Measurements from ENCODE around the gene PGF.

Gene PGF

GRCh38 chr14:74956027-74956279 is 556 bp upstream of the PGF start:
- peaks cover 24% of the 10 kb centered on the region for H3K4me1 ChIP-seq (ENCODE audit: control insufficient read depth, insufficient read depth, low read length)
- no peaks in the 10 kb centered on the region for H3K36me3 ChIP-seq (ENCODE audit: control insufficient read depth in 2 of 2, insufficient read depth in 2 of 2, low read length in 2 of 2)
- H3K9me3 ChIP-seq (ENCODE audit: control insufficient read depth in 2 of 2, low read length in 2 of 2) = no peaks in the 10 kb centered on the region
- H3K27me3 ChIP-seq (ENCODE audit: control insufficient read depth in 1 of 2, insufficient read depth in 2 of 2, low read length in 2 of 2) = peaks cover 12 to 15% of the 10 kb centered on the region in 2 donors
- H3K9ac ChIP-seq (ENCODE audit: low read length in 2 of 2) = peak overlapping the region in 1 of 2 donors; percentile 44
- peak overlapping the region; percentile 21 to 69 for H3K4me3 ChIP-seq (ENCODE audit: low read length in 2 of 2)
- H3K27ac ChIP-seq (ENCODE audit: low read length) = no peak overlapping the region

GRCh38 chr14:74954947-74955228 is 509 bp downstream of the PGF start:
- no peak overlapping the region for H3K27ac ChIP-seq (ENCODE audit: low read length)

GRCh38 chr14:74954232-74954946 is 1.0 kb downstream of the PGF start:
- no peak overlapping the region for H3K27ac ChIP-seq (ENCODE audit: low read length)
- peaks cover 24% of the 10 kb centered on the region for H3K4me1 ChIP-seq (ENCODE audit: control insufficient read depth, insufficient read depth, low read length)
- H3K9me3 ChIP-seq (ENCODE audit: control insufficient read depth in 2 of 2, low read length in 2 of 2) = no peaks in the 10 kb centered on the region
- peaks cover 14 to 19% of the 10 kb centered on the region in 2 donors for H3K27me3 ChIP-seq (ENCODE audit: control insufficient read depth in 1 of 2, insufficient read depth in 2 of 2, low read length in 2 of 2)
- no peaks in the 10 kb centered on the region for H3K36me3 ChIP-seq (ENCODE audit: control insufficient read depth in 2 of 2, insufficient read depth in 2 of 2, low read length in 2 of 2)
- H3K4me3 ChIP-seq (ENCODE audit: low read length in 2 of 2) = peak overlapping the region; percentile 19 to 69
- peak overlapping the region in 1 of 2 donors; percentile 51 for H3K9ac ChIP-seq (ENCODE audit: low read length in 2 of 2)

More at GRCh38 chr14:74954947-74955228, 509 bp downstream of the PGF start:
- peak overlapping the region; percentile 21 to 69 for H3K4me3 ChIP-seq (ENCODE audit: low read length in 2 of 2)
- H3K9me3 ChIP-seq (ENCODE audit: control insufficient read depth in 2 of 2, low read length in 2 of 2) = no peaks in the 10 kb centered on the region
- H3K9ac ChIP-seq (ENCODE audit: low read length in 2 of 2) = peak overlapping the region in 1 of 2 donors; percentile 51
- peaks cover 14 to 19% of the 10 kb centered on the region in 2 donors for H3K27me3 ChIP-seq (ENCODE audit: control insufficient read depth in 1 of 2, insufficient read depth in 2 of 2, low read length in 2 of 2)
- H3K36me3 ChIP-seq (ENCODE audit: control insufficient read depth in 2 of 2, insufficient read depth in 2 of 2, low read length in 2 of 2) = no peaks in the 10 kb centered on the region
- H3K4me1 ChIP-seq (ENCODE audit: control insufficient read depth, insufficient read depth, low read length) = peaks cover 24% of the 10 kb centered on the region

- Histone ChIP-seq H3K9ac (ENCODE audit: low read length in 2 of 2) (no peak overlapping the region), H3K27ac (ENCODE audit: low read length) (no peak overlapping the region), H3K4me1 (ENCODE audit: control insufficient read depth, insufficient read depth, low read length) (peaks cover 24% of the 10 kb centered on the region), H3K4me3 (ENCODE audit: low read length in 2 of 2) (peak overlapping the region in 1 of 2 donors; percentile 22), H3K27me3 (ENCODE audit: control insufficient read depth in 1 of 2, insufficient read depth in 2 of 2, low read length in 2 of 2) (peaks cover 14 to 19% of the 10 kb centered on the region in 2 donors), H3K36me3 (ENCODE audit: control insufficient read depth in 2 of 2, insufficient read depth in 2 of 2, low read length in 2 of 2) (no peaks in the 10 kb centered on the region), H3K9me3 (ENCODE audit: control insufficient read depth in 2 of 2, low read length in 2 of 2) (no peaks in the 10 kb centered on the region)
These were observed 1.7 kb downstream of the PGF start for GRCh38 chr14:74953686-74954085.

GRCh38 chr14:74952697-74953484 is 2.5 kb downstream of the PGF start:
- H3K27me3 ChIP-seq (ENCODE audit: control insufficient read depth in 1 of 2, insufficient read depth in 2 of 2, low read length in 2 of 2) = peaks cover 14 to 19% of the 10 kb centered on the region in 2 donors
- no peak overlapping the region for H3K27ac ChIP-seq (ENCODE audit: low read length)
- H3K36me3 ChIP-seq (ENCODE audit: control insufficient read depth in 2 of 2, insufficient read depth in 2 of 2, low read length in 2 of 2) = no peaks in the 10 kb centered on the region
- no peaks in the 10 kb centered on the region for H3K9me3 ChIP-seq (ENCODE audit: control insufficient read depth in 2 of 2, low read length in 2 of 2)
- H3K4me3 ChIP-seq (ENCODE audit: low read length in 2 of 2) = no peak overlapping the region
- H3K9ac ChIP-seq (ENCODE audit: low read length in 2 of 2) = no peak overlapping the region
- peaks cover 24% of the 10 kb centered on the region for H3K4me1 ChIP-seq (ENCODE audit: control insufficient read depth, insufficient read depth, low read length)

- H3K27ac ChIP-seq (ENCODE audit: low read length) = no peak overlapping the region
- no peaks in the 10 kb centered on the region for H3K9me3 ChIP-seq (ENCODE audit: control insufficient read depth in 2 of 2, low read length in 2 of 2)
- no peaks in the 10 kb centered on the region for H3K36me3 ChIP-seq (ENCODE audit: control insufficient read depth in 2 of 2, insufficient read depth in 2 of 2, low read length in 2 of 2)
- no peak overlapping the region for H3K9ac ChIP-seq (ENCODE audit: low read length in 2 of 2)
- no peak overlapping the region for H3K4me3 ChIP-seq (ENCODE audit: low read length in 2 of 2)
- peaks cover 14 to 19% of the 10 kb centered on the region in 2 donors for H3K27me3 ChIP-seq (ENCODE audit: control insufficient read depth in 1 of 2, insufficient read depth in 2 of 2, low read length in 2 of 2)
- H3K4me1 ChIP-seq (ENCODE audit: control insufficient read depth, insufficient read depth, low read length) = peaks cover 24% of the 10 kb centered on the region
These were observed 3.2 kb downstream of the PGF start for GRCh38 chr14:74952180-74952665.

- Histone ChIP-seq H3K9me3 (ENCODE audit: control insufficient read depth in 2 of 2, low read length in 2 of 2) (no peaks in the 10 kb centered on the region), H3K27me3 (ENCODE audit: control insufficient read depth in 1 of 2, insufficient read depth in 2 of 2, low read length in 2 of 2) (peaks cover 14 to 19% of the 10 kb centered on the region in 2 donors), H3K4me3 (ENCODE audit: low read length in 2 of 2) (no peak overlapping the region), H3K27ac (ENCODE audit: low read length) (no peak overlapping the region), H3K36me3 (ENCODE audit: control insufficient read depth in 2 of 2, insufficient read depth in 2 of 2, low read length in 2 of 2) (no peaks in the 10 kb centered on the region), H3K9ac (ENCODE audit: low read length in 2 of 2) (no peak overlapping the region), H3K4me1 (ENCODE audit: control insufficient read depth, insufficient read depth, low read length) (peaks cover 28% of the 10 kb centered on the region)
These were observed 3.8 kb downstream of the PGF start for GRCh38 chr14:74951443-74952179.

GRCh38 chr14:74950795-74951442 is 4.5 kb downstream of the PGF start:
- no peaks in the 10 kb centered on the region for H3K9me3 ChIP-seq (ENCODE audit: control insufficient read depth in 2 of 2, low read length in 2 of 2)
- H3K27ac ChIP-seq (ENCODE audit: low read length) = no peak overlapping the region
- H3K36me3 ChIP-seq (ENCODE audit: control insufficient read depth in 2 of 2, insufficient read depth in 2 of 2, low read length in 2 of 2) = no peaks in the 10 kb centered on the region
- peaks cover 32% of the 10 kb centered on the region for H3K4me1 ChIP-seq (ENCODE audit: control insufficient read depth, insufficient read depth, low read length)
- no peak overlapping the region for H3K4me3 ChIP-seq (ENCODE audit: low read length in 2 of 2)
- no peak overlapping the region for H3K9ac ChIP-seq (ENCODE audit: low read length in 2 of 2)
- H3K27me3 ChIP-seq (ENCODE audit: control insufficient read depth in 1 of 2, insufficient read depth in 2 of 2, low read length in 2 of 2) = peaks cover 14 to 19% of the 10 kb centered on the region in 2 donors

GRCh38 chr14:74949859-74950573 is 5.4 kb downstream of the PGF start:
- Histone ChIP-seq H3K4me1 (ENCODE audit: control insufficient read depth, insufficient read depth, low read length) (peaks cover 27% of the 10 kb centered on the region), H3K36me3 (ENCODE audit: control insufficient read depth in 2 of 2, insufficient read depth in 2 of 2, low read length in 2 of 2) (no peaks in the 10 kb centered on the region), H3K9ac (ENCODE audit: low read length in 2 of 2) (no peak overlapping the region), H3K27ac (ENCODE audit: low read length) (no peak overlapping the region), H3K4me3 (ENCODE audit: low read length in 2 of 2) (no peak overlapping the region), H3K9me3 (ENCODE audit: control insufficient read depth in 2 of 2, low read length in 2 of 2) (no peaks in the 10 kb centered on the region), H3K27me3 (ENCODE audit: control insufficient read depth in 1 of 2, insufficient read depth in 2 of 2, low read length in 2 of 2) (peaks cover 14 to 19% of the 10 kb centered on the region in 2 donors)

- H3K4me1 ChIP-seq (ENCODE audit: control insufficient read depth, insufficient read depth, low read length) = peaks cover 19% of the 10 kb centered on the region
- H3K9me3 ChIP-seq (ENCODE audit: control insufficient read depth in 2 of 2, low read length in 2 of 2) = no peaks in the 10 kb centered on the region
- no peak overlapping the region for H3K9ac ChIP-seq (ENCODE audit: low read length in 2 of 2)
- peaks cover 14 to 16% of the 10 kb centered on the region in 2 donors for H3K27me3 ChIP-seq (ENCODE audit: control insufficient read depth in 1 of 2, insufficient read depth in 2 of 2, low read length in 2 of 2)
- H3K27ac ChIP-seq (ENCODE audit: low read length) = no peak overlapping the region
- H3K4me3 ChIP-seq (ENCODE audit: low read length in 2 of 2) = no peak overlapping the region
- H3K36me3 ChIP-seq (ENCODE audit: control insufficient read depth in 2 of 2, insufficient read depth in 2 of 2, low read length in 2 of 2) = no peaks in the 10 kb centered on the region
These were observed 6.2 kb downstream of the PGF start for GRCh38 chr14:74949191-74949601.
